NCI-H82 treated with DMSO at 0.1 percent for 48 hours (cell line): ENCODE measurements around the gene DPM3.
A peak's percentile ranks its signal among the peaks of the same experiment; 100 is the strongest.

Source experiments
- DNase-seq: peaks from one replicate; lab custom pipeline; 2025; ENCODE audit not compliant: unreplicated experiment; lab: John Stamatoyannopoulos, UW

Gene DPM3

GRCh38 chr1:155103325-155103724, 37.0 kb downstream of the DPM3 start:
- DNase-seq: no peak

- DNase-seq: no peak
Measured at GRCh38 chr1:155099331-155099730, 41.0 kb downstream of the DPM3 start.

- DNase-seq: no peak
Measured at GRCh38 chr1:155094622-155094948, 45.7 kb downstream of the DPM3 start.

- peak; percentile 84 for DNase-seq
Measured at GRCh38 chr1:155093911-155094621, 46.3 kb downstream of the DPM3 start.

GRCh38 chr1:155092641-155093040, 47.7 kb downstream of the DPM3 start:
- no peak for DNase-seq

GRCh38 chr1:155092131-155092530, 48.2 kb downstream of the DPM3 start:
- no peak for DNase-seq

GRCh38 chr1:155091071-155092051, 49.0 kb downstream of the DPM3 start:
- peak; percentile 83 for DNase-seq
